GM12891 (cell line): Measurements from ENCODE around the gene CCL15.
"Not testable (repeated sequence)": the region's sequence is repeated elsewhere in the genome, so short reads cannot be mapped to it uniquely, and the experiment has no call there.

Source experiments
- DNase-seq: peaks from one replicate; pipeline ENCODE4 v3.0.0; 2011; ENCODE audit warnings: low spot score; ENCODE audit not compliant: insufficient read length
- FAIRE-seq: peaks from 2 replicates; lab custom pipeline; 2011; peaks lifted over from hg19 to GRCh38; lab: Jason Lieb, UNC
- PAX5 ChIP-seq: IDR thresholded peaks from 2 replicates; pipeline ENCODE4 v1.6.1; 2011; ENCODE audit warnings: low read length, moderate library complexity, mild to moderate bottlenecking; ENCODE audit not compliant: insufficient read depth, severe bottlenecking
- POLR2A ChIP-seq: IDR thresholded peaks from 2 replicates; pipeline ENCODE4 v1.6.1; 2011; ENCODE audit warnings: low read depth, low read length, control low read depth
- POLR2AphosphoS5 ChIP-seq: IDR thresholded peaks from 2 replicates; pipeline ENCODE4 v1.6.1; 2011; ENCODE audit warnings: low read depth, low read length, control low read depth
- POU2F2 ChIP-seq: IDR thresholded peaks from 2 replicates; pipeline ENCODE4 v1.6.1; 2011; ENCODE audit warnings: low read depth, mild to moderate bottlenecking, control low read depth, low read length, moderate library complexity
- SPI1 ChIP-seq: IDR thresholded peaks from 2 replicates; pipeline ENCODE4 v1.6.1; 2011; ENCODE audit warnings: low read depth, low read length, control low read depth
- TAF1 ChIP-seq: IDR thresholded peaks from 2 replicates; pipeline ENCODE4 v1.6.1; 2011; ENCODE audit warnings: low read depth, low read length, control low read depth

Gene CCL15

DNA sequence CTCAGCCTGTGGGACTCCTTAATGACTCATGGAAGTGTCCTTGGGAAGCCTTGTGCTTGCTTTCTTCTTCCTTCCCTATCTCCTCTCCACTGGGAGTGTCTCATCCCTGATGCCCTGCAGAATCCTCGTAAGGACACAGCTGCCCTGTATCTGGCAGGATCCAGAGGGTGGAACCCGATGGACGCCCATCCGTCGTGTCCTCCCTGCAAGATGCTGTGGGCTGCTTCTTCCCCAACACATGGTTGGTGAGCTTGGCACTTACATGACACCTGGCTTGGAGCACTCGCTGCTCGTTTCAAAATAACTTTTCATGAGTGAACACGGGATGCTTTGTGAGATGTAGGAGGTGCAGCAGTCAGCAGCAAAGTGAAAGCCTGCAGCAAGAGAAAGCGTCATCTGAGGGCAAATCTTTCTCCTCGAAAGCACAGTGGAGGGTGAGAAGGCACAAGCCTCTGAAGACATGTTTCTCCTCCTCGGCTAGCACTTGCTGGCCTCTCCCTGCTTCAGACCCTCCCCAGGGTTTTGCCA lies 3.3 kb downstream of the CCL15 start:
- TF ChIP-seq TAF1 (no peak), SPI1 (no peak), POU2F2 (no peak), POLR2AphosphoS5 (no peak), PAX5 (no peak), POLR2A (no peak)
- DNase-seq (no peak), FAIRE-seq (no peak)

DNA sequence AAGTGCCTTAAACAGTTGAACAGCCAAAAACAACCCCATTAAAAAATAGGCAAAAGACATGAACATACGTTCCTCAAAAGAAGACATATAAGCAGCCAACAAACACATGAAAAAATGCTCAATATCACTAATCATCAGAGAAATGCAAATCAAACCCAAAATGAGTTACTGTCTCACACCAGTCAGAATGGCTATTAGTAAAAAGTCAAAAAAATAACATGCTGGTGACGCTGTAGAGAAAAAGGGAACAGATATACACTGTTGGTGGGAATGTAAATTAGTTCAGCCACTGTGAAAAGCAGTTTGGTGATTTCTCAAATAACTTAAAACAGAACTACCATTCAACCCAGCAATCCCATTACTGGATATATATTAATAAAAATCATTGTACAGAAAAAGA lies 6.0 kb downstream of the CCL15 start:
- TF ChIP-seq SPI1 = peak; percentile 47
- FAIRE-seq, DNase-seq: not testable (repeated sequence)

DNA sequence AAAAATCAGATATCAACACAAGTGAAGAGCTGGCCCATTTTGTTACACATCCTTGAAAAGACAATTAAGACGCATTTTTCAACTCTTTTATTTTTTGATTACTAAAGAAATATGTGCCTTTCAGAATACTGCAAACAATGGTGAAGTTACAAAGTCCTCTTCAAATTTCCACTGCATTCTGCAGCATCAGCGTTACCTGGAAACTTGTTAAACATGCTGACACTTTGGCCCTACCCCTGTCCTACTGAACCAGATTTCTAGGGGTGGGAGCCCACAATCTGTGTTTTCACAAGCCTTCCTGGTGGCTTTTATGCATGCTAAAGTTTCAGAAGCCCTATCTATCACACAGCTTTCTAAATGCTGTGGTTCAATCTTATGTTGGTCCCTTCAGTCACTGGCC lies 10.3 kb downstream of the CCL15 start:
- no peak for FAIRE-seq
- no peak for TF ChIP-seq SPI1
- DNase-seq = no peak

DNA sequence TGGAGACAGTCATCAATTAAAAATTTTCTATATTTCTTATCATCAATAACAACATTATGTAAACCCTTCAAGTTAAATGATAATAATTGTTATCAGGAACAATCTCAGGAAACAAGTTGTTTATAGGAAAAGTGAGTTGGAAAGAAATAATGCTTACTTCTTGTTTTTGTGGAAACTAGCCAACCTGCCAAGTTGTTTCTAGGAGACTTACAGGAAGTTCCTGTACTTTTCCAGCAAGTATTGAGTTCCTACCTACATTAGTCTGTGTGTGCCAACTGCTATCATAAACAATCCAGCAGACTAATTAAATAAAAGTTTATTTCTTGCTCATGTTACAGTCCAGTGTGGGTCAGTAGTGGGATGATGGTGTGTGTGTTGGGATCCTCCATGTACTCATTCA lies 13.2 kb downstream of the CCL15 start:
- DNase-seq (no peak), FAIRE-seq (no peak)
- no peak for TF ChIP-seq POU2F2

DNA sequence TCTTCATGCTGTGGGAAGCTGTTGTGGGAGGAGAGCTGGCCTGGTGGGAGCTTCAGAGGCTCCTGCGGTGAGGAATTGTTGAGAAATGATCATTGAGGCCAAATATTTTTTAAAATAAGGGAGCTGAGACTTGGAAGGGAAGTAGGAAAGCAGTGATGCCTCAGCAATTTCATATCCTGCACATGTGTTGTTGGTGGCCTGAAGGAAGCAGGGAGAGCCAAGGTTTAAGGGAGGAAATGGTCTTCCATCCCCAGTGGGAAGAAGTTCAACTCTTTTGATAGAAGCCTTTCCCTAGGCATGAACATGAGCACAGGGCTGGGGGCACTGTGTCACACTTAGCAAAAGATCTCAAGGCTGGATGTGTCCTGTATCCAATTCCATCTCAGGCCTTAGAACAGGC lies 14.7 kb downstream of the CCL15 start, which contains the start of gene CCL14:
Gene CCL14 (minus strand): TSS at position 87 of the 400 bp plus-strand sequence. CDS start 80 bp downstream, at position 7.
- TF ChIP-seq POU2F2 (no peak), SPI1 (no peak), PAX5 (no peak)
- DNase-seq (no peak), FAIRE-seq (no peak)

DNA sequence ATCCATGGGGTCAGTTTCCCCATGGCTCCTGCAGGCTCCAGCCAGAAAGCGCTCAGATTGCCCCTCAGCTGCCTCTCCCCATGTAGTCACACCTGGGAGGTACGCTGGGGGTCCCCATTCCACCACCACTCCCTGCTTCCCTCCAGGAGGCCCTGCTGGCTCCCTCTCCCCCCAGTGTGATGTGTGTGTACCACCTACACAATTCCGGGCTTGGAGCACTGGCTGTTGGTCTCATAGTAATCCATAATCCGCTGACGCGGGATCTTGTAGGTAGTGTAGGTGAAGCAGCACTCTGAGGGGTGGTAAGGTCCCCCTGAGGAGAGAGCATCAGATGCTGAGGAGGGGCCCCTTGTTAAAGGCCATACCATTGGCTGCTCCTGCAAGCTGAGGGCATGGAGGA lies 17.2 kb downstream of the CCL15 start:
- TF ChIP-seq TAF1 (no peak), POU2F2 (no peak), SPI1 (no peak), POLR2A (no peak), POLR2AphosphoS5 (no peak), PAX5 (no peak)

DNA sequence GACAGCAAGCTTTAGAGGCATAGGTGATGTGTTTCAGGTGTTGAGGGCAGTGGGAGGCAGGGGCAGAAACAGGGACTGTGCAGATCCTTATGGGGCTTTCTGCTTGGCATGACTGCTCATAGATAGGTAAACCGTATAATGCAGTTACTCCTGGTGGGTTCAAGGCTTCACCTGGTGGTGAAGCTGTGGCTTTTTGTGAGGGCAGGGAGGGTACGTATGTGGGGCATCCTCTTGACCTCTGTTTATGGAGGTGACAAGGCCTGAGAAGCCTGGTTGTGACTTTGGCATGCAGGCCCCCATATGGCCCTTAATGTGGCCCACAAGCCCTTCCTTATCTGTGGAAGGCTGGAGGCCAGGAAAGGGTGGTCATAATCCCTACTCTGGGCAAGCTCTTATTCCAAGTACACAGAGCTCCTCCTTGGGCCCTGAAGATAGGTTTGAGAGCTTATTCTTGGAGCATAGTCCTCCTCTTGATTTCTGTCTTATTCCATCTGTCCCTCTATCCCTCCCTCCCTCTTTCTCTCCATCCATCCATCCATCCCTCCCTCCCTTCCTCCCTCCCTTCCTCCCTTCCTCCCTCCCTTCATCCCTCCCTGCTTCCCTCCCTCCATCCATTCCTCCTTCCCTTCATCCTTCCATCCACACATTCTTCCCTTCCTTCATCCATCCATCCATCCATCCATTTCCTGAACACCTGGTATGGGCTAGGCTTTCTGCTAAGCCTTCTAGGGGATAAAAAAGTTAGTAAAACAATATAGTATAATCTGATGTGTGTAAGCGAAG lies 18.8 kb downstream of the CCL15 start:
- no peak for DNase-seq
- TF ChIP-seq POLR2AphosphoS5 = no peak
- TF ChIP-seq POU2F2 = no peak
- TF ChIP-seq TAF1 = no peak
- no peak for TF ChIP-seq POLR2A
- no peak for TF ChIP-seq PAX5
- no peak for FAIRE-seq

More for the DNA sequence above, 17.2 kb downstream of the CCL15 start:
- FAIRE-seq = no peak
- DNase-seq = no peak

DNA sequence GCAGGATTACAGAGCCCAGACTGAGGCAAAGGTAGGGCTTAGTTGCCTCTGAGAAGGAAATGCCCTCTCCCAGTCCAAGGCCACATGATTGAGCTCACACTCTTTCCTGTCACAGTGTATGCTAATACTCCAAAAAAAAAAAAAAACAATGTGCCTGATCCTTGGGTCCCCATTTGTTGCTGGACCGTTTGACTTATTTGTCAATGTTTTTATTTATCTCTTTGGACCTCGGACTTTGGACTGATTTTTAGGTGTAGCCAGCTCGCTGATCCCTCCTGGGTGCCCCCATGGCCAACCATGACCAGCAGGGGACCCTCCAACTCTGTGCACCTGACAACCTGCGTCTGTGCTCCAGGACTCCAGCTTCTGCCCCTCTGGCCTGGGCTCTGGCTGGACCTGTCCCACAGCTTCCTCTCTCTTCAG lies 19.4 kb downstream of the CCL15 start:
- TF ChIP-seq POLR2A = no peak
- no peak for TF ChIP-seq SPI1
- TF ChIP-seq POU2F2 = no peak
- TF ChIP-seq TAF1 = no peak
- TF ChIP-seq POLR2AphosphoS5 = no peak
- no peak for TF ChIP-seq PAX5
- no peak for FAIRE-seq

DNA sequence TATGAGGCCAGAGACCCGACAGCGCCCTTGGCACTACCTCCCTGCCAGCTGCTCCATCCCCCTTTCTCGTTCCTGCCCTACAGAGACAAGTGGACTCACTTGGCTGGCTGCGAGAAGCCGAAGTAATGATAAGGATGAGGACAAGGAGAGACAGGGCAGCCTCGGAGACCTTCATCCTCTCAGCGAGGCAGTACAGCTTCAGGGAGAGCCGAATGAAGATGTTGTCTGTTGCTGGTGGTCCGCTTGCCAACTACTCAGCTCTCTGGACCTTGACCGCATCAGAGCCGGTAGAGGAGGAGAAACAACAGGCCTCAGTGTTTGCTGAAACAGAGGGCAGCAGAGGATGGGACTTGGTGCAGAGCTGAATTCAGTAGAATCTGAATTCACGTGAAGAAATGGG lies 20.1 kb downstream of the CCL15 start, which contains the start of gene CCL16:
Gene CCL16 (minus strand): TSS at position 252 of the 400 bp plus-strand sequence. CDS start 77 bp downstream, at position 175.
- DNase-seq (no peak), FAIRE-seq (no peak)
- TF ChIP-seq POLR2AphosphoS5 (no peak), TAF1 (no peak), SPI1 (no peak), POU2F2 (no peak), PAX5 (no peak), POLR2A (no peak)

More for the DNA sequence above, 19.4 kb downstream of the CCL15 start:
- DNase-seq = no peak

DNA sequence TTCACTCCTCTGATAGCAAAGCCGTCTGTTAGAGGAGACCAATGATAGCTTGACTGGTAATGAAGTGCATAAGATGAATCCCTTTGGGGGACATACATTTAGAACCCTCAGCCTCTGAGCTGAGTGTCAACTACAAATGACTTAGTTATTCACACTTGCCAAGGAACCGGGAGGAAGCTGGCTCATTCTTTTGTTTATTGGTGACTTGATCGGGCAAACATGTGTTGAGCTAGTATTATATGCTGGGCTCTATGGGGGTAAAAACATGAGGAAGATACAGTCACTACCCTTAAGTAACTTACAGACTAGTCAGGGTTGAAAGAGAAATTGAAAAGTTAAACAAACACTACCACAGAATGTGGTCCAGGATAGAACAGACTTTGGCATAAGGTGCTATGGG lies 23.0 kb downstream of the CCL15 start:
- DNase-seq (no peak), FAIRE-seq (no peak)
- TF ChIP-seq TAF1 (no peak), PAX5 (no peak), SPI1 (no peak), POU2F2 (no peak), POLR2A (no peak), POLR2AphosphoS5 (no peak)

DNA sequence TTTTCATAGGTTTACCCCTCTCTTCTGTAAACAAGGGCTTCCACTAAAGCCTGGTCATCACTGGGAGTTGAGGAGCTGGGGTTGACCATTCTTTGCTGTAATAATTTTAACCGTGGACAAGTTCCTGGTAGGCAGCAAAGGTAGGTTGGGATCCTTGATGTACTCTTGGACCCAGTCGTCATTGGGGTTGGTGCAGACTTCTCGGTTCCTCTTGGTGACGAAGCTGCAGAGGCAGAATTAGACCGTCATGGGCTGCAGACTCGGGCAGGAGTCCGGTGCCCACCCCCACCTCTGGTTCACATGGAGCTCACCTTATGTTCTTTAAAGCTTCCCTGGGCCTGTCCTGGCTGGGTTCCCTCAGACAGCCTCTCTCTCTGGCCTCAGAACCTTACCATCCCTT lies 23.8 kb downstream of the CCL15 start:
- DNase-seq (peak; percentile 28), FAIRE-seq (no peak)
- TF ChIP-seq SPI1 (peak; percentile 94), POU2F2 (peak; percentile 23; the same call in 1 of the 2 replicates), POLR2AphosphoS5 (no peak)
